ENCODE data around the gene HS3ST4. TPM values are rescaled to one million over a fixed set of nuclear protein-coding genes. Genes with fewer than 3 reads are reported as not detected.

HS3ST4 gene
- total RNA-seq, 4 donors from 2014 or later = not detected

DNA sequence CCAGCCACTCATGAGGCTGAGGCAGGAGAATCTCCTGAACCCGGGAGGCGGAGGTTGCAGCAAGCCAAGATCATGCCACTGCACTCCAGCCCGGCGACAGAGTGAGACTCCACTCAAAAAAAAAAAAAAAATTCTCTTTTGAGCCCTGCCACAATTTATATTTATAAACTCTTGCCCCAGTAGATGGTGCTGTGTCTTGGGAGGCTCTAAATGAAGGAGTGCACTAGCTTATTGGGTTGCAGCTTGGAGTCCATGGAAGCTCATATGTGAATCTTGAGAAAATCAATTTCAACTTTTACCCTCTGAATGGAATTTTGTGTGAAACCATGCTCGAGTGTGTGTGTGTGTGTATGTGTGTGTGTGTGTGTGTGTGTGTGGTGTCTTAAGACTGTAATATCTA is 420.1 kb downstream of the HS3ST4 start:
- Histone ChIP-seq H3K9me3 (no peaks in the 10 kb centered on the region), H3K27ac (no peak overlapping the region), H3K36me3 (no peaks in the 10 kb centered on the region), H3K27me3 (no peaks in the 10 kb centered on the region), H3K4me1 (no peaks in the 10 kb centered on the region), H3K4me3 (no peak overlapping the region)
- DNase-seq = no peak
- no peak for TF ChIP-seq POLR2A (IDR thresholded peaks at IDR 0.05)
- TF ChIP-seq, protein P1, sequence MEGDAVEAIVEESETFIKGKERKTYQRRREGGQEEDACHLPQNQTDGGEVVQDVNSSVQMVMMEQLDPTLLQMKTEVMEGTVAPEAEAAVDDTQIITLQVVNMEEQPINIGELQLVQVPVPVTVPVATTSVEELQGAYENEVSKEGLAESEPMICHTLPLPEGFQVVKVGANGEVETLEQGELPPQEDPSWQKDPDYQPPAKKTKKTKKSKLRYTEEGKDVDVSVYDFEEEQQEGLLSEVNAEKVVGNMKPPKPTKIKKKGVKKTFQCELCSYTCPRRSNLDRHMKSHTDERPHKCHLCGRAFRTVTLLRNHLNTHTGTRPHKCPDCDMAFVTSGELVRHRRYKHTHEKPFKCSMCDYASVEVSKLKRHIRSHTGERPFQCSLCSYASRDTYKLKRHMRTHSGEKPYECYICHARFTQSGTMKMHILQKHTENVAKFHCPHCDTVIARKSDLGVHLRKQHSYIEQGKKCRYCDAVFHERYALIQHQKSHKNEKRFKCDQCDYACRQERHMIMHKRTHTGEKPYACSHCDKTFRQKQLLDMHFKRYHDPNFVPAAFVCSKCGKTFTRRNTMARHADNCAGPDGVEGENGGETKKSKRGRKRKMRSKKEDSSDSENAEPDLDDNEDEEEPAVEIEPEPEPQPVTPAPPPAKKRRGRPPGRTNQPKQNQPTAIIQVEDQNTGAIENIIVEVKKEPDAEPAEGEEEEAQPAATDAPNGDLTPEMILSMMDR (IDR thresholded peaks at IDR 0.05) = no peak

DNA sequence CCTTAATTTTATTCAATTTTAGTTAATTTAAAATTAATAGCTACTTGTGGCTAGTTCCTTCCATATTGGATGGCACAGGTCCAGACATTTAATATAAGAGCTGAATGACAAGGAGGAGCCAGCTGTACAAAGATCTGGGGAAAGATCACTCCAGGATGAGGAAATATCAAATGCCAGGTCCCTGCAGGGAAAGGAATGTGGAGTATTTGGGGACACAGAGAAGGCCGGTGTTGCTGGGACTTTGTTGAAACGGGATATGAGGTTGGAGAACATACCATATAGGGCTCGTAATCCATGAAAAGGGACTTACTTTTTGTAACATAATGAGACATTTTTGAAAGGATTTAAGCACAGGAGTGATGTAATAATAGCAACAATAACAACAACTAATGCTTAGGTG is 426.8 kb downstream of the HS3ST4 start:
- Histone ChIP-seq H3K36me3 (no peaks in the 10 kb centered on the region), H3K27me3 (no peaks in the 10 kb centered on the region), H3K27ac (no peak overlapping the region), H3K9me3 (no peaks in the 10 kb centered on the region), H3K4me3 (no peak overlapping the region), H3K4me1 (no peaks in the 10 kb centered on the region)
- DNase-seq = no peak
- TF ChIP-seq, protein P1 (IDR thresholded peaks at IDR 0.05) = no peak
- TF ChIP-seq POLR2A (IDR thresholded peaks at IDR 0.05) = no peak

DNA sequence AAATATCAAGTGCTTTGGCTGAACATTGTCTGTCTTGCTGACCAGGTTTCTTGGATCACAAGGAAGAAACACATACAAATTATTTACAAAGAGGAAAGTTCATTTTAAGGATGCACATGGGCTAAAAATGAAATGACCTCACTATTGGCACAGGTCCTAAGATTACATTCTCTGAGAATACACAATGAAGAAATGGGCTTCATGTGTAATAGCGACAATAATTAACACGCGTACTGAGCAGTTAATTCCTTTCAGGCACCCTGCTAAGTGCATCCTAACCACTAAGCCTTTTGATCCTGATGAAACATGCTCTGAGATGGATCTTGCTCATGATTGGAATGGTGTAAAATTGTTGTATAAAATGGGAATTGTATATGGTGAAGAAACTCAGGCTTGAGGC is 429.0 kb downstream of the HS3ST4 start:
- Histone ChIP-seq H3K27me3 (no peaks in the 10 kb centered on the region), H3K27ac (no peak overlapping the region), H3K4me3 (no peak overlapping the region), H3K4me1 (no peaks in the 10 kb centered on the region), H3K36me3 (no peaks in the 10 kb centered on the region), H3K9me3 (no peaks in the 10 kb centered on the region)
- DNase-seq = no peak
- TF ChIP-seq, protein P1 (IDR thresholded peaks at IDR 0.05) = no peak
- TF ChIP-seq POLR2A (IDR thresholded peaks at IDR 0.05) = no peak

DNA sequence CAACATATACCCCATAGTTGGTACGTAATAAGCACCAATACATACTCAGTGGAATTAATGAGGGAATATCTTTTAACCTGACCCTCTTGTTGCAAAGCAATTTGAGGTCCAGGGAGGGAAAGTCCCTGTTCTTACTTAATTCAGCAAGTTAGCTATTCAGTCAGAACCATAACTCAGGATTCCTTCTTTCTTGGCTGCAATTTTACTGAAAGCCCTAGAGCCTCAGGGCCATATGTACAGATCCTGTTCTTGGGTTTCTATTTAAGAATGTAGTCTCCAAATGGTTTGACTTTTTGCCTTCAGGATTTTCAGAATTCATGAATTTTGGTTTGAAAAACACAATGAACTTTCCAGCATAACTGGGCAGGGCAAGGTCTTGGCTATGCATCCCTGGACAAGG is 436.5 kb downstream of the HS3ST4 start:
- no peak for DNase-seq
- Histone ChIP-seq H3K27me3 (no peaks in the 10 kb centered on the region), H3K36me3 (no peaks in the 10 kb centered on the region), H3K9me3 (no peaks in the 10 kb centered on the region), H3K4me1 (no peaks in the 10 kb centered on the region), H3K27ac (no peak overlapping the region), H3K4me3 (no peak overlapping the region)
- TF ChIP-seq, protein P1 (IDR thresholded peaks at IDR 0.05) = no peak
- TF ChIP-seq POLR2A (IDR thresholded peaks at IDR 0.05) = no peak

DNA sequence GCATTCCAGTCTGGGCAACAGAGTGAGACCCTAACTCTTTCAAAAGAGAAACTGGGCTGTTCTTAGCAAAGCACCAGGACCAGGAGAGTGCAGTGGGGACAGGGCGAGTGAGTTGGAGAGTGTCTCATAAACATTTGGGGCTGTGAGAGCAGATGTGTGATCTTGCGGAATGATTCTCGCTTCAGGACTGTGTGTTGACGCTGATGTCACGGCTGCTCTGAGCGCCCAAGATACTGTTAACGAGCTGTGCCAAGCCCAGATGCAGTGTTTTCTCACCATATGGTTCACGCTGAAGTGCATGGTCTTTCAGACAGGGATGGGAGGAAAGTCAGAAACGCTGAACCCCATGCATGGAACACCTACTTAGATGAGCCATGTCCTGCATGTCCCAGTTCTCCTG is 438.2 kb downstream of the HS3ST4 start:
- Histone ChIP-seq H3K4me1 (no peaks in the 10 kb centered on the region), H3K27ac (no peak overlapping the region), H3K27me3 (no peaks in the 10 kb centered on the region), H3K4me3 (no peak overlapping the region), H3K36me3 (no peaks in the 10 kb centered on the region), H3K9me3 (no peaks in the 10 kb centered on the region)
- no peak for TF ChIP-seq POLR2A (IDR thresholded peaks at IDR 0.05)
- TF ChIP-seq, protein P1 (IDR thresholded peaks at IDR 0.05) = no peak
- DNase-seq = no peak

DNA sequence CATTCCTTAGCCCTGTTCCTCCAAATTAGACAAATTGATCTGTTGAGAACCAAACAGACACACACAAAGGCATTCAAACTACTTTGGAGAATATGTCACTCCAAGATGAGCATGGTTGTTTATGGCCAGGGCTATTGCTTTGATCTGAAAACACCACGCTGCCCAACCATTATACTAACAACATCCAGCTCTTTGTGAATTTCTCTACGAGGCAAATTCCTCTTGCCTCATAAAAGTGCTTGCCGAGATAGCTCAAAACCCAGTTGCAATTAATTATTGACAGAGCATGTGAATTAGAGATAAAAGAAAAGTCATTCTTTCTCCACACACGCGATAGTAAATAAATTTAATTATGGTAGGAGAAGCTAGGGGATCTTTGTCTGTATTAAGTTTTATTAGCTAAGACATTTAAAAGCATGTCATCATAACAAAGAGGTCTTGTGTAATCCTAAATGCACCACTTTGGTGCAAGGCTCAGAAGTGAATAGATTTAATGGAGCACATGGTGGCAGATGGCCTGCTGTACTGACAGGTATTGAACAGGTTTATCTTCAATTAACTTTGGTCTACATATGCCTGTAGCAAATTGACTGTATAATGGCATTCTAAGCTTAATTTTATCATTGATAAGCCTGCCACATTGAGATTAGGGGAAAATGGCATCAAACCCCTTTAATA is 441.8 kb downstream of the HS3ST4 start:
- H3K9me3 ChIP-seq = no peaks in the 10 kb centered on the region
- H3K27ac ChIP-seq = no peak overlapping the region
- H3K36me3 ChIP-seq = no peaks in the 10 kb centered on the region
- no peaks in the 10 kb centered on the region for H3K4me1 ChIP-seq
- TF ChIP-seq, protein P1 (IDR thresholded peaks at IDR 0.05) = no peak
- no peak for TF ChIP-seq POLR2A (IDR thresholded peaks at IDR 0.05)
- H3K27me3 ChIP-seq = no peaks in the 10 kb centered on the region
- H3K4me3 ChIP-seq = no peak overlapping the region
- no peak for DNase-seq
